Measurements from ENCODE around the gene FAM110D.

DNA sequence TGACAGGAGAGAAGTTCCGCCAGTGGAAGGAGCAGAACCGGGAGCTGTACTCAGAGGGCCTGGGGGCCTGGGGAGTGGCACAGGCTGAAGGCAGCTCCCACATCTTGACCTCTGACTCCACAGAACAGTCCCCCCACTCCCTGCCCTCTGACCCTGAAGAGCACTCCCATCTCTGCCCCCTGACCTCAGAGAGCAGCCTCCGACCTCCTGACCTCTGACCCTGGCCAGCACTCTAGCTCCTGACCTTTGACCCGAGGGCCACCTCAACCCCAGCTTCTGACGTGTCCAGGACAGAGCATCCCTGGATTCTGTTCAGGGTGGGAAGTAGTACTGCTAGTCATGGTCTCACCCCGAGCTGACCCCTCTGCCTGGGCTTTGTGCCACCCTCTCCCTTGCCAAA, 30.5 kb downstream of the FAM110D start:
- TF ChIP-seq FOXK2 (IDR thresholded peaks at IDR 0.05): no peak
- no peak for TF ChIP-seq ZNF384 (IDR thresholded peaks at IDR 0.05)
- no peak for TF ChIP-seq NFRKB (IDR thresholded peaks at IDR 0.05)
- no peak for TF ChIP-seq SUZ12 (IDR thresholded peaks at IDR 0.05)
- TF ChIP-seq FOXM1 (IDR thresholded peaks at IDR 0.05; ENCODE audit: borderline replicate concordance): no peak
- TF ChIP-seq FOXA1 (IDR thresholded peaks at IDR 0.05): no peak
- no peak for TF ChIP-seq CTBP1 (IDR thresholded peaks at IDR 0.05; ENCODE audit: borderline replicate concordance)
